ENCODE results near the gene SNTG2.

The SNTG2 gene

DNA sequence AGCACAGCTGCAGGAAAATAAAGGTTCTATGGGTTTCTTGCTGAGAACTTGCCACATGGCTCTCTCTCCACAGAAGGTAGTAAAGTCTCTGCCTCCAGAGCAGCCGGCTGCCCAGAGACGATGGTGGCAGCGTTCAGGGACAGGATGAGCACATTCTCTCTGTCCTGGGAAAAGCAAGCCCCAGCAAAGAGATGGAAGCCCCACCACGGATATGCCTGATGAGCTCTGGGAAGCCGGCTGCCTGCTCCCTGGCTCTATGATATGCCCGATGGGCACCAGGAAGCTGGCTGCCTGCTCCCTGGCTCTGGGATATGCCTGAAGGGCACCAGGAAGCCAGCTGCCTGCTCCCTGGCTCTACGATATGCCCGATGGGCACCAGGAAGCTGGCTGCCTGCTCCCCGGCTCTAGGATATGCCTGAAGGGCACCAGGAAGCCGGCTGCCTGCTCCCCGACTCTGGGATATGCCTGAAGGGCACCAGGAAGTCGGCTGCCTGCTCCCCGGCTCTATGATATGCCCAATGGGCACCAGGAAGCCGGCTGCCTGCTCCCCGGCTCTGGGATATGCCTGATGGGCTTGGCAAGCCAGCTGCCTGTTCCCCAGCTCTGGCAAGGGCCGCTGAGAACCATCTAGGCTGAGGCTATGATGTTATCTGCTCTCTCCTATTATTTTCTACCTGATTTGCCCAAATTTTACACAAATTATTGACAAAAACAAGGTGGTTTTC lies 21.5 kb upstream of the SNTG2 start:
- DNase-seq: no peak

DNA sequence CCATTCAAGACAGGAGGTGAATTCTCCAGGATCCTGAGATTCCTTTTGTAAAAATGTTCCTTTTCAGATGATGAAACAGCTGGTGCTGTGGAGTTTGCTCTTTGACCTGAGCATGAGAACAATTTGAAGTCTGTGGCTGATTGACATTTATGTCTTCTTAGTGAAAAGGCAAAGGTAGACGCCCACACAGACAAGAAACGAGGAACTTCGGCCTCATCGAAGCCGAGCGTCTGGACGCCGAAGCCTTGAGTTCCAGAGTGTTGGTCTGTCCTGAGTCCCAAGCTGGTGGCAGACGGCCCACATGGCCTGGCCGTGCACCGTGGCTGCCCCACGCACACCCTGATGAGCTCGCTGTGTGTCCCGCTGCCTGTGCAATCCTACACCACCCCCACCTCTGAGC lies 20.7 kb upstream of the SNTG2 start:
- no peak for DNase-seq

DNA sequence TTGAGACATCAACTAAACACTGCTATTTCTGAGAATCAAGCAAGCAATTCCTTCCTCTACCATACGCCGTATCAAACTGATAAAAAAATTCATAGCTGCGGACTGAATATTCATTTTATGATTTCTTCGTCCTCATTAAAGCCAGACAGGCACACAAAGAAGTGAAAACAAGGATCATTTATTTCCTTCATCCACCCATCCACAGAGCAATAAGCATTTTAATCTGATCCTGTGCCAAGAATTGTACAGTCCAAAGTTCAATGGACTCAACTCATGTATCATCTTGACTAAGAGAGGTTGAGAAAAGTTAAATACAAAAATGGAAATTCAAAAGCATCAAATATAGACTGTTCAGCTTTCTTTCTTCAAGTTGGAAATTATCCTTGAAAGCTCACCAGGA lies 19.7 kb upstream of the SNTG2 start:
- no peak for DNase-seq

DNA sequence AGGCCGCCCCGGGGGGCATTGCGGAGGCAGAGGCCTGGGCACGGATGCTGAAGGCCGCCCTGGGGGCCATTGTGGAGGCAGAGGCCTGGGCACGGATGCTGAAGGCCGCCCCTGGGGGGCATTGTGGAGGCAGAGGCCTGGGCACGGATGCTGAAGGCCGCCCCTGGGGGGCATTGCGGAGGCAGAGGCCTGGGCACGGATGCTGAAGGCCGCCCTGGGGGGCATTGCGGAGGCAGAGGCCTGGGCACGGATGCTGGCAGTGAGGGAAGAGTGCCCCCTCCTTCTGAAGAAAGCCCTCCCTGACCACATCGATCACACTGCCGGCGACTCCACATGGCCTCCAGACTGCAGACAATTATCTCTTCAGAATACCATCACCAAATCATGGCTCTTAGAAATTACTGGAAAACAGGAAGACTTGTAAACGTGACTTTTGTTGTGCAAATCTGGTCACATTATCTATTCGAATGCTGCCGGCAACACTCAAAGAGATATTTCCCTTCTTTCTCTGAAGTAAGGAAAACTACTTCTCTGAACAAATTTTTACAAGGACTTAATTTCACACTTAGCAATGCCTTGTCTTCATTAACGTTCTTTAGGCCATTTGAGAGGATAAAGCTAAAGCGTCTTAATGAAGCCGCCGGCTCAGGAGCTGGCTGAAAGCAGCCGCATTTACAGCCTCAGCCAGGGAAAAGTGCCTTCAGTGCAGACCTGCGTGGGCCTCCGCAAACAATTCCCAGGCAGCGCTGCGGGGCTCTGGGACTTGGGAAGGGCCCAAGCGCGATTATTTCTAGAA lies 18.1 kb upstream of the SNTG2 start:
- no peak for DNase-seq

DNA sequence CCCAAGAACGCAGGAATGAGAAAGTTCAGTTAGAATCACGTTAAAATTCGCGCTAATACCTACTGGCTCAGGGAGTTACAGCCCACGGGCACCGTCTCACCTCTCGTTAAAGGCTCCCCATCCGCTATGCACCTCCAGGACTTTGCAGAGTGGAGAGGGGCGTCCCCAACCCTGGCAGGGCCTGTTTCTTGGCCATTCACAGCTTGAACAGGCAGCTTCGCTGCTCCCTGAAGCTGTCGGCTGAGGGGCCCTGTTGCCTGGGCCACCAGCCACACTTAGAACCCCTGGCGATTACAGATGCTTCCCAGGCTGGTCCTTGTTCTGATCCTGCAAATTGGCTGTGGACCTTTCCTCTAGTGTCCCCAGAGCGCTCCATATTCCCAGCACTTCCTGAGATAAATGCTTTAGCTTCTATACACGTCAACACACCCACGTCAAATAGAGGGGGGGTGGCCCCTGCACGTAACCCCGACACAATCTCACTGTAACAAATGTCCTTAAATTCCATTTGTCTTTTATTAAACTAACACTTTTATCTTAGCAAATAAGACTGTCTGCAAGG lies 16.8 kb upstream of the SNTG2 start:
- no peak for DNase-seq

DNA sequence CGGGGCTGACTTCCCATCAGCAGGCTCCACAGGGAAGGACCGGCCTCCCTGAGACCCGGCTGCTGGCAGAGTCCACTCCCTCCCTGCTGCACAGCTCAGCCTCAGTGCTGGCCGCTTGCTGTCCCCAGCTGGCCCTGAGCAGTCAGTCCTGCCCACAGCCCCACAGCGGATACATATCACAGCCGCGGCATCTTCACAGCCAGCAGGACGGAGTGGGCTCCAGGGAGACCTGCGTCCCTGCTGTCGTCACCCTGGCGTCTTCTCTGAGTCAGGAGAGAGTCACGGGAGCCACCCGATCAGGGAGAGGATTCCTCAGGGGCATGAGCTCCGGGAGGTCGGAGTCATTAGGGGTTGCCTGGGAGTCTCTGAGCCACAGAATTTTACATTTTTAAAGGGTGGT lies 13.1 kb upstream of the SNTG2 start:
- no peak for DNase-seq

DNA sequence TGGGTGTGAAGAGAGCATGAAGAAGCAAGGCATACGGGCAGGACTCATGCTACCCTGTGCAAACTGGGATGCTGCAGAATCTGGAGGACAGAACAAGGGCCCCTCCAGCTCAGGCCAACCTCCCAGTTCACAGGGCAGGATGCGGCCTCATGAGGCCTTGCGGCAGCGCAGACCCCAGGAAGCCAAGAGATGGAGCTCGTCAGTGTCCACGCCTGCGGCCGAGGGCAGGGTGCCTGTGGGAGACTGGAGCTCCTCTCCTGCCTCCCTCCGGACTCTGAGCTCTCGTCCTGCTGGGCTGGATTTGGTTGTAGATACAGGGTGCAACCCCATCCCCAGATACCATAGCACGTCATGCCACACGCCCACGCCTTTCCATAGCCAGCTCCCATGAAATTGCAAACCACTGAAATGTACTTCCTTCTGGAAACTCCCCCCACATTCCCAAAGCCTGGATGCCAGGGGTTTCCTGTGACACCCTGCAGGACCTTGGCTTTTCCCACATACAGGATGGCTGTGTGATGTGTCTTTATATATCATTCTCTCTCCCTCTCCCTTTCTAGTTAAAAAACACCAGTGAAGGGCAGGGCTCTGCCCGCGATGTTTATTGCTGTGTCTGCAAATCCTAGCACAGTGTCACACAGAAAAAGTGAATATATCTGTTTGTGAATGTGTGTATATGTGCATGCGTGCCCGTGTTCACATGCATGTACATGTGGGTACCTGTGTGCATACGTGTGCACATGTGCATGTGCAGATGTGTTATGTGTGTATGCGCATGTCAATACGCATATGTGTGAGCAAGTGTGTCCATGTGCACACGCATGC lies 12.3 kb upstream of the SNTG2 start:
- DNase-seq: no peak

DNA sequence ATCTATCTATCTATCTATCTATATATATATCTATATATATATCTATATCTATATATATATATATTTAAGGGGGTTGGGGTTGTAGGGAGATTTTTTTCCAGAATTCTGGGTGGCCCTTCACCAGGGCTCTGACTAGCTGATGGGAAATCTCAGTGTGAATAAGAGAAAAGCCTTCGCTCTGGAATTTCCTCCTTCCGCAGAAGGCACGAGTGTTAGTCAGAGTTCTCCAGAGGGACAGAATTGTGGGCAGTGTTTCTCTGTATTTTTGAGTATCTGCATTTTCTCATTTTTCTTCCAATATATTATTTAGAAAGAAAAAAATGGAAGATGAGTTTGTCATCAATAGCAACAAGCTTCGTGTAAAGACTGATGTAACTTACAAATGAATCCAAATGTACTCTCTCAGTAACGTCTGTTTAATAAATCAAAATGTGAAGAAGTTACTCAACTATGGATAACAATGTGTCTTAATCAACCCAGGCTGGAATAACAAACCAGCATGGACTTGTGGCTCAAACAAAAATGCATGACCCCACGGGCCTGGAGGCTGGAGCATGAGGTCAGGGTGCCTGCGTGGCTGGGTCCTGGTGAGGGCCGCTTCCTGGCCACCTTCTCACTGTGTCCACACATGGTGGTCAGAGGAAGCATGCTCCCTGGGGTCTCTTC lies 10.6 kb upstream of the SNTG2 start:
- DNase-seq: no peak

DNA sequence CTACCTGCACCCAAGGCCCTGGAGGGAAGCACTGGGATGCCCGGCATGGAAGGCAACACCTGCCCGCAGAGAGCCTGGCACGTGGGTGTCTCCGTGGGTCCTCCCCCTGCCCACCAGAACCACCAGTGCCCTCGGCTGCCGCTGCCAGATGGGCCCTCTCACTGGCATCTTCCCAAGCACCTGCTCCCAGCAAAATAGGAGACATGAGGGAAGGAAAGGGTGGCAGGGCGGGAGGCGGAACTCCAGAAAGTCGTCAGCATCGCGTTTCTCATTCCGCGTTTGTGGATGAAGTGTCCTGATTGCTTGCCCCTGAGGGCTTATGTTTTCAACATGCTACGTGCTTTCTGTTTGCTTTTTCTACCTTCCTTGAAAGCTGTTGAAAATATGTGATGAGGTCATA lies 8.8 kb upstream of the SNTG2 start:
- DNase-seq: peak; percentile 81

DNA sequence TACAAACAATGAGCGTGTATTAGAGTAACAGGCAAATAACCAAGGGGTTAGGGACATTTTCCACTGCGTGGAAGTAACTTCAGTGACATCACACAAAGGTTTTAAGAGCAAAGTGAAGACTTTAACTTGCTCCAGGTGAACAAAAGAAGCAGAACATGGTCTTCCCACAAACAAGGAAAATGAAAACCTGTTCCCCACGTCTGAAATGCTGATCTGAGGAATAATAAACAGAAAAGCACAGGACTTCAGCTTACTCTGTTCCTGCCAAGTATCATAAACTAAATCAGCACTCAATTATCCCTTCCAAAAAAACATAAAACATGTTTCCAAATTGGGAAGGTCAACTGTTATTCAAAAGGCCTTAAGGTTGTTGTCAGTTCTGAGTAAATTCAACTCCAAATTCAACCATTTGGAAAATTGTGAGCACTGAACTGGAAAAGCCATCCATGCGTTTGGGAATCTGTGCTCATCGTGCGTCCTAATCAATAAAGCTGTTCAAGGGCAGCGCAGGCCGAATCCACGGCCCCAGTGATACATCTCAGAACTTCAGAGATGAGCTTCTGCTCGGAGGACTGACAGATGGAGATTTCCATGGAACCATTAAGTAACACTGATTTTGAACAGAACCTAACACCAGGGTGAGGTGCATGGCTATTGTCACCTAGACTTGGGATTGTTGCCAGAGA lies 7.7 kb upstream of the SNTG2 start:
- DNase-seq: peak; percentile 40

DNA sequence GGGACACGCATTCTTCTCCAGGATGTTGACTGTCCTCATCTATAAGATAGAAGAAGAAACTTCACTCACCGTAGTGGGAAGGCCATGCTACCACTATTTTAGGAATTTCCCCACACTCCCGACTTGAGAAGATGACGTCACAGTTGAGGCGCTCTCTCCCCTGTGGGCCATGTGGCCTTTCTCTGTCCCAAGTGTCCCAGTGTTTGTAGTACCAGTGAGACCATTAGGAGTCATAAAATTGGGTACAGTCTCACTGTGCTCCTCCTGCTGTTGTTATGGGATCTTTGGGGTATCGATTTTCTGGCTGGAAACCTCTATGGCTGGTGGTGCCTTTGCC lies 7.2 kb upstream of the SNTG2 start:
- no peak for DNase-seq

DNA sequence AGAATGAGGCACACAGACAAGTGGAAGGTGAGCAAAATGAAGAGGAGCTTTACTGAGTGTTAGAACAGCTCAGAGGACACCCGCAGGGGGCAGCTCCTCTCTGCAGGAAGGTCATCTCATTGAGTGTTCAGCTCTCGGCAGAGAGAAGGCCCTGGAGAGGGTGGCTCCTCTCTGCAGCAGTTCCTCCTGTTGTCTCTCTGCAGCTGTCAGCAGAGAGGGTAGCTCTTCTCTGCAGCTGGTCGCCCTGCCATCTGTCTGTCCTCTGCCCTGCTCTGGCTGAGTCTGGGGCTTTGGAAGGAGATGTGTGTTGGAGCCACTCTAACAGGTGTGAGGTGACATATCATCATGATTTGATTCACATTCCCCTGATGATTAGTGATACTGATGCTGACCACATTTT lies 6.8 kb upstream of the SNTG2 start:
- DNase-seq: peak; percentile 68

DNA sequence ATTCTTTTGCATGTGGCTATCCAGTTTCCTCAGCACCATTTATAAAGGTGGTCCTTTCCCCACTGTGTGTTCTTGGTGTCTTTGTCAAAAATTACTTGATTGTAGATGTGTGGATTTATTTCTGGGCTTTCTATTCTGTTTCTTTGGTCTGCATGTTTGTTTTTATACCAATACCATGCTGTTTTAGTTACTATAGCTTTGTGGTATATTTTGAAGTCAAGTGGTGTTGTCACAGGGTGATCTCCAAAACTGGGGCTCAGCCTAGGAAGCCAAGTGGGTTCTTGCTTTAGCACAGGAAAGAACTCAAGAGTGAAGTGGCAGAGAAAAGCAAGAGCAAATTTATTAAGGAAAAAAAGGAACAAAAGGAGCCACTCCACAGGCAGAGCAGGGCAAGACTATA lies 6.0 kb upstream of the SNTG2 start:
- no peak for DNase-seq

DNA sequence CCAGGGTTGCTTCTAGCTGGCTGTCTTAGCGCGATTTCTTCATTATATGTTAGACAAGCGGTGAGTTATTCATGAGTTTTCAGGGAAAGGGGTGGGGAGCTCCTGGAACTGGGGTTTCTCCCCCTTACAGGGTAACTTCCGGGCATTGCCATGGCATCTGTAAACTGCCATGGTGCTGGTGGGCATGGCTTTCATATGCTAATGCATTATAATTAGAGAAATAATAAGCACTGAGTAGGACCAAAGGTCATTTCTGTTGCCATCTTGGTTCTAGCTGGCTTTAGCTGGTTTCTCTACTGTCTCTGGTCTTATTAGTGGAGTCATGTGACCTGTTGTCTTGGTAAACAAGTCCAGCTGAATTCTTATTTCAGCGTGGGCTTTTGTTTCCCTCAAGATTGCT lies 5.5 kb upstream of the SNTG2 start:
- no peak for DNase-seq

DNA sequence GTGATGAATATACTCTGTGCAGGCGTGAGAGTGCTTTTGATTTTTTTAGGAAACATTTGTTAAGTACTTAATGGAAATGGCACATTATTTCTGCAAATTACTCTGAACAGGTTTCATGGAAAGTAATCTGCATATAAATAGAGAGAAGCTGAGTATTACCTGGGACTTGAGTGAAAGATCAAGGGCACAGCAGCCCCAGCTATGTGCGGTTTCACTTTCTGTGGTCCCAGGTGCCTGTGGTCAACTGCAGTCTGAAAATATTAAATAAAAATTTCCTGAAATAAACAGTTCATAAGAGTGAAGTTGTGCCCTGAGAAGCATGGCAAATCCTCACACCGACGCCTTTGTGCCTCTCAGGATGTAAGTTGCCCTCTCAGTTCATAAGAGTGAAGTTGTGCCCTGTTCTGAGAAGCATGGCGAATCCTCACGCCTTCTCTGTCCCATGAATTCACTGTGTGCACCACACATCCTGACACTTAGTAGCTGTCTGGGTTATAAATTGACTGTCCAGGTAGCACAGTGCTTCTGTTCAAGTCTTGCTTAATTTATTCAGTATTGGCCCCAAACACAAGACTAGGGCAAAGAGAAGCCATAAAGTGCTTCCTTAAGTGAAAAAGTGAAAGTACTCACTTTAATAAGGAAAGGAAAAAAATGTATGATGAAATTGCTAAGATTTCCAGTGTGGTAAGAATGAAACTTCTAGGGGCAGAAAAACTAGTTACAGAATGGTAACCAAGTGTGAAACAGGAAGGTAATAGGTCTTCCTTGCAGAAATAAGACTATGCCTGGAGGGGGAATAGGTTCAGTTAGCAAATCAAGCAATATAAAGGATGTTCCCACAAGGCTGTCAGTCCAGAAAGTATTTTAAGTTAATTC lies 4.3 kb upstream of the SNTG2 start:
- DNase-seq: no peak

DNA sequence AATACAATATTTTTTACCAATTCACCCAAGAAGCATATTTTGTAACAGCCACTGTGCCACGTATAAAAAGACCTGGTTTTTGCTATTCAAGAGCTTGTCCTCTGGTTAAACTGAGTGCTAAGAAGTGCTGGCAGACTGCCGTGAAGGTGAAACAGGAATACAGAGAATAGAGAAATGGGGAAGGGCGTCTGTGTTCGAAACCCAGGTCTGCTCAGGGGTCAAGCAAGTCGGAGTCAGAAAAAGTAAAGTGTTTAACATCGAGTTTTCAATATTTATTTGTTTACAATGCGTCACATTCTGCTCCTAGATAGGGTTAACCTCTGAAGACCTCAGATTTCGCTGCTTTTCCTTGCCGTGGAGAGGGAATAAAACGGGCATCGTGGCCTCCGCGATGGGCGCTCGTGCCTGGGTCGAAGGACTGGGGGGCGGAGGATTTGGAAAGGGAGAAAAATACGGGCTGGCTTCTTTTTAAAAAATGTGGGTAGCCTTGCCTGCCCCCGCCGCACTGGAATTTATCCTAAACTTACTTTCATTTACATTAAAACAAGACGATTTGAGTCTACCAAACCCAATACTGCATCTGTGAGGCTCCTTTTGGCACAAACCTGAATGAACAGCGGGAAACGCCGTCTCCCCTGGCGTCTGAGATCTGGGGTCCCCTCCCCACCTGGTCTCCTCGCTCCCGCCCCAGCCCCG lies 1.1 kb upstream of the SNTG2 start:
- DNase-seq: peak; percentile 62

DNA sequence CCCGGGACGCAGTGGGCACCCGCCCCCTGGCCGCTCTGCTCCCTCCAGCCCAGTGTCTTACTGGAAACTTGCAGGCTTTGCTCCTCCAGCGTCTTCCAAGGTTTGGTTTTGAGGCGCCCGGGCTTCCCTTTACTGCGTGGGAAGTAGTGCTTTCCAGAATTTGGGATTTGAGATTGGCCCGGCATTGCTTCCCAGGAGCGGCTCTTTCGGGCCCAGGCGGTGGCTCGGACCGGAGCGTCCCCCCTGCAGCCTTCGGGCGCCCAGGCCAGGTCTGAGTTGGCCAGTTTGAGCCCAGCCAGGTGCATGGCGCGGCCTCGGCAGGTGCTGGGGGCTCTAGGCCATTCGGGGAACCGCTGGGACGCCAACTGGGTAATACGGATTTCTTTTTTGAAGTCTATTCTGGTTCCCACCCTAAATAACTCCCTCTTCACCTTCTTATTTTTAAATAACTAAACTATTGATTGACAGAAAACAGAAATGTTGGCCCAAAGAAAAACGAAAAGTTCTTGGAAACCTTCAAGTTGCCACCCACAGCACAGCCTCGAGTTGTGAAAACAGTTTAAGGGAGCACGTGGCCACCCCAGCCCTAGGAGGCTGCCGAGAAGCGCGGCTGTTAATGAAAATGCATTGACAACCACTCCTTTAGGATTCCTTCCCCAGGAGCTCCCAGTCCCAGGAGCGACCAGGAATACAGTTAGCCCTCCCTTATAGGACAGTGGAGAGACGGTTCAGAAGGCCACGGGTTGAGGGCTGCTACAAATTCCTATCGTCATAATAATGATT lies 766 bp downstream of the SNTG2 start:
- no peak for DNase-seq

DNA sequence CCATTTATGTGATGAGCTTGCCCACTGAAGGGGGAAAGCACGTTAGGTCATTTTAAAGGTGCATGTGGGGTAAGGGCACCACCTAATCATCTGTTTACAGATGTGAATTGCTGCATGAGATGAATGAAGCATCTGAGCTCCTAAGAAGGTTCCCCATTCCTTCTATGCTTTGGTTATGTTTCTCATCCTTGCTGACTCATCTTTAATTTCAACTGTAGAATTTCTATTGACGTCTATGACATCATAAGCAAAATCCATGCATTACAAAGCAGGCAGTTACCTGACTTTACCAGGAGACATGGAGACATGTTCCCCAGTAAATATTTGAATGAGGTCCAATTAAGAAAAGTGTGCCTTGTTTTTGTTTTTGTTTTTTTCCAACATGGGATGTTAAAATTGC lies 2.8 kb downstream of the SNTG2 start:
- DNase-seq: no peak

DNA sequence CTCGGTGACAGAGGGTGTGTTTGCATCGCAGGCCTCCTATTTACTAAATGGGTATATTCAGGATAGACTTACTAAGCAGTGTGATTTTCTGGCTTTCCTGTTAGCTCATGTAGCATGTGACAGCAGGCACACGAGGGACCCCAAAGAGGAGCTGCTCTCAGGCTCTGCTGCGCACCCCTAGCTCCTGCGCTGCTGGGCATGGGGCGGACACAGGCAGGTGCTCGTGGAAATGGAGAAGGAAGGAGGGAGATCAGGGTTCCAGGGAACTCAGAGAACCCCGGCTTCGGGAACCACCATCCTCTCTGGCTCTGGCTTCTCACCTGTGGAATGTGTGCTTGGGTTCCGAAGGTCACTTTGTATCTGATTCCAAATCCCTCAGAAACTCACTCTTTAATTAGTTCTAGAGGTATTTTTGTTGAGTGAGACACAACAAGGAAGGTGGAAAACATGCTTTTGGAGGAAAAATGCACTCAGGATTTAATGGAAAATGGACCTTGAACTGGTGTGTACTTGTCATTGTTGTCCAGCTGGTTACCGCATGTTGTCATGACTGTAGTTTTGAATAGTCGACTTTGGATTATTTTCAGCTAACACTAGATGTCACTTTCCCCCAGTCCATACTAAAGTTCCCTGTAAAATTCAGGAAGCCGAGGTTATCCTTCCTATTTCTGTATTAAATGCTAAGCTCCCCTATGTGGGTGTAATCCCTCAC lies 3.5 kb downstream of the SNTG2 start:
- peak; percentile 71 for DNase-seq
